Raji (cell line): ENCODE results near the gene ARL4D.
A peak's percentile ranks its signal among the peaks of the same experiment; 100 is the strongest.

Experiments
- POLR2A ChIP-seq: IDR thresholded peaks from 2 replicates; pipeline ENCODE4 v1.6.1; 2011; ENCODE audit warnings: low read depth, low read length, control low read depth; ENCODE audit not compliant: insufficient read depth

The ARL4D gene

GRCh38 chr17:43383826-43384475 lies 14.8 kb upstream of the ARL4D start:
- TF ChIP-seq POLR2A: no peak

GRCh38 chr17:43384476-43384862 lies 14.3 kb upstream of the ARL4D start:
- no peak for TF ChIP-seq POLR2A

GRCh38 chr17:43385046-43385831 lies 13.6 kb upstream of the ARL4D start:
- TF ChIP-seq POLR2A: no peak

- peak; percentile 59 for TF ChIP-seq POLR2A
Measured at GRCh38 chr17:43388359-43389045, 10.3 kb upstream of the ARL4D start.

- TF ChIP-seq POLR2A: peak; percentile 39; the same call in 1 of the 2 replicates
Measured at GRCh38 chr17:43389046-43389947, 9.5 kb upstream of the ARL4D start.

- no peak for TF ChIP-seq POLR2A
Measured at GRCh38 chr17:43392397-43392796, 6.4 kb upstream of the ARL4D start.

GRCh38 chr17:43393944-43394482 lies 4.8 kb upstream of the ARL4D start:
- TF ChIP-seq POLR2A: no peak

GRCh38 chr17:43395165-43395564 lies 3.6 kb upstream of the ARL4D start:
- TF ChIP-seq POLR2A: no peak

- no peak for TF ChIP-seq POLR2A
Measured at GRCh38 chr17:43396491-43397060, 2.2 kb upstream of the ARL4D start.

GRCh38 chr17:43399839-43400328 lies 1.1 kb downstream of the ARL4D start:
- TF ChIP-seq POLR2A: no peak

GRCh38 chr17:43400943-43401717 lies 2.3 kb downstream of the ARL4D start:
- TF ChIP-seq POLR2A: no peak

- TF ChIP-seq POLR2A: no peak
Measured at GRCh38 chr17:43402078-43402477, 3.3 kb downstream of the ARL4D start.

GRCh38 chr17:43402567-43402966 lies 3.8 kb downstream of the ARL4D start:
- TF ChIP-seq POLR2A: no peak

- no peak for TF ChIP-seq POLR2A
Measured at GRCh38 chr17:43403846-43404245, 5.1 kb downstream of the ARL4D start.

- TF ChIP-seq POLR2A: no peak
Measured at GRCh38 chr17:43405861-43406260, 7.1 kb downstream of the ARL4D start.
